PC-9 (cell line): ENCODE measurements around the gene ZFYVE26. TPM values are rescaled to one million over a fixed set of nuclear protein-coding genes. Genes with fewer than 3 reads are reported as not detected.
A peak's percentile ranks its signal among the peaks of the same experiment; 100 is the strongest.

Experiments
- Bru-seq: library from RNA; stranded (reverse); fragments of 400-500 nt; gene quantifications from one replicate; lab custom pipeline; 2021; lab: Mats Ljungman, UMichigan
- BruChase-seq, 2 experiments: library from RNA; stranded (reverse); fragments of 400-500 nt; gene quantifications; one replicate each; lab custom pipeline; 2021; lab: Mats Ljungman, UMichigan
- BruUV-seq: library from RNA; stranded (reverse); fragments of 400-500 nt; replicated peaks from 2 replicates; lab custom pipeline; 2021; lab: Mats Ljungman, UMichigan
- CTCF ChIA-PET: fragments of 300-600 bp; sonication (Branson Sonifier 250); formaldehyde crosslinking; loops from one replicate; lab custom pipeline; 2022; ENCODE audit warnings: antibody characterized with exemption; lab: Charles Lee
- POLR2A ChIA-PET: fragments of 300-600 bp; sonication (Branson Sonifier 250); formaldehyde crosslinking; loops from one replicate; lab custom pipeline; 2022; ENCODE audit warnings: antibody characterized with exemption; ENCODE audit not compliant: unreplicated experiment; lab: Charles Lee
- DNase-seq, 2 experiments: peaks; one replicate each; pipeline versions ENCODE4 v3.0.0 to v3.0.0-alpha.2; 2015 to 2022; ENCODE audit warnings: mixed read lengths in 1 of 2
- H2AFZ ChIP-seq: fragments of 200-600 bp; sonication (generic); 2 replicates; pipeline ENCODE4 v1.8.1; 2017; ENCODE audit warnings: antibody characterized with exemption
- H3F3A ChIP-seq: fragments of 200-600 bp; sonication (generic); 2 replicates; pipeline ENCODE4 v1.8.1; 2017; ENCODE audit warnings: antibody characterized with exemption, mild to moderate bottlenecking, low read depth; ENCODE audit not compliant: insufficient read depth
- H3K27ac ChIP-seq: fragments of 200-600 bp; sonication (generic); 2 replicates; pipeline ENCODE4 v1.6.1; 2016; ENCODE audit warnings: mixed run types
- H3K27me3 ChIP-seq: fragments of 200-600 bp; sonication (generic); 2 replicates; pipeline ENCODE4 v1.6.1; 2016; ENCODE audit warnings: low read depth, mixed run types; ENCODE audit not compliant: insufficient read depth
- H3K36me3 ChIP-seq: fragments of 200-600 bp; sonication (generic); 2 replicates; pipeline ENCODE4 v1.6.1; 2016; ENCODE audit warnings: low read depth, mixed run types
- H3K4me1 ChIP-seq: fragments of 200-600 bp; sonication (generic); replicated peaks from 2 replicates; pipeline ENCODE4 v1.6.1; 2016; ENCODE audit warnings: mixed run types; ENCODE audit not compliant: insufficient read depth
- H3K4me2 ChIP-seq: fragments of 200-600 bp; sonication (generic); 2 replicates; pipeline ENCODE4 v1.6.1; 2017; ENCODE audit warnings: mixed run types
- H3K4me3 ChIP-seq: fragments of 200-600 bp; sonication (generic); 2 replicates; pipeline ENCODE4 v1.6.1; 2016; ENCODE audit warnings: mixed run types
- H3K79me2 ChIP-seq: fragments of 200-600 bp; sonication (generic); 2 replicates; pipeline ENCODE4 v1.6.1; 2017; ENCODE audit warnings: low read depth, mixed run types
- H3K9me2 ChIP-seq: fragments of 200-600 bp; sonication (generic); 2 replicates; pipeline ENCODE4 v1.8.1; 2017; ENCODE audit warnings: mild to moderate bottlenecking; ENCODE audit not compliant: insufficient read depth
- H3K9me3 ChIP-seq: fragments of 200-600 bp; sonication (generic); 2 replicates; pipeline ENCODE4 v1.8.1; 2016; ENCODE audit warnings: low read depth; ENCODE audit not compliant: insufficient read depth
- H4K20me1 ChIP-seq: fragments of 200-600 bp; sonication (generic); 2 replicates; pipeline ENCODE4 v1.8.1; 2017; ENCODE audit not compliant: insufficient read depth
- CTCF ChIP-seq: fragments of 200-600 bp; sonication (generic); conservative IDR thresholded peaks from 2 replicates; pipeline ENCODE4 v1.6.1; 2017; ENCODE audit warnings: mixed run types, antibody characterized with exemption, mild to moderate bottlenecking, moderate library complexity
- EZH2 ChIP-seq: fragments of 200-600 bp; sonication (generic); IDR thresholded peaks from 2 replicates; pipeline ENCODE4 v1.8.0; 2017; ENCODE audit warnings: antibody characterized with exemption, low read depth
- intact Hi-C: fragments of 100-400 bp; cut with micrococcal nuclease; formaldehyde crosslinking; loops from one replicate; pipeline ENCODE4 v1.10.0; 2022; ENCODE audit not compliant: unreplicated experiment
- long read RNA-seq: library from polyadenylated mRNA; stranded (forward); transcript quantifications from one replicate; pipeline ENCODE4 v2.0.0, GENCODE V29; 2022
- total RNA-seq: library from RNA; stranded (reverse); gene quantifications from 2 replicates; pipeline ENCODE4 v1.2.3, GENCODE V29; 2021

The ZFYVE26 gene
- 18.9 and 19.2 TPM in 2 replicates for total RNA-seq
- Bru-seq, nascent RNA: percentile 66 among the genes with signal in this experiment
- percentile 70 among the genes with signal in this experiment for BruChase-seq, experiment 1, labeled RNA remaining after a 2-hour chase
- percentile 75 among the genes with signal in this experiment for BruChase-seq, experiment 2, labeled RNA remaining after a 6-hour chase
- long read RNA-seq, partial matches to known transcripts: 2 of 3 reads
- long read RNA-seq, other reads (novel, unspliced or antisense): 1 of 3 reads

GRCh38 chr14:67816326-67817002 lies at the start of gene ZFYVE26:
Gene ZFYVE26, minus strand, starts transcription at chr14:67816590. Its CDS starts 627 bp downstream, at chr14:67815963.
- peak within 1 kb of the TSS; percentile 83 for H3K4me3 ChIP-seq
- no TSS peak for BruUV-seq
- DNase-seq: peak; percentile 88 to 94
- H3K9me2 ChIP-seq: no peaks in the 10 kb centered on the region
- no peaks in the 10 kb centered on the region for H3K9me3 ChIP-seq
- no peaks in the 10 kb centered on the region; the same call in 1 of the 2 replicates for H3F3A ChIP-seq
- H3K4me1 ChIP-seq: peaks cover 22% of the 10 kb centered on the region
- no peaks in the 10 kb centered on the region for H3K27me3 ChIP-seq
- peaks cover 25% of the 10 kb centered on the region for H3K79me2 ChIP-seq
- peak within 1 kb of the TSS; percentile 83 for H3K4me2 ChIP-seq
- H3K27ac ChIP-seq: peak within 1 kb of the TSS; percentile 54
- peak within 1 kb of the TSS; percentile 79 for H2AFZ ChIP-seq
- POLR2A ChIA-PET: interaction anchor here (0.6 to 0.9 kb wide), 5 partner anchors 165 to 1228 kb away, joined by 3 to 11 read pairs (median 3); no protein-coding TSS in a partner anchor
- intact Hi-C loops: no loop called here
- 0 out of 2 replicates have a peak, but pooled peaks cover 7% of the 10 kb centered on the region for H4K20me1 ChIP-seq
- H3K36me3 ChIP-seq: 0 out of 2 replicates have a peak, but pooled peaks cover 6% of the 10 kb centered on the region
- no peak for TF ChIP-seq EZH2
- CTCF ChIA-PET: no interaction called here

GRCh38 chr14:67863223-67863622 lies 46.8 kb upstream of the ZFYVE26 start:
- no peak overlapping the region for H2AFZ ChIP-seq
- intact Hi-C loops: no loop called here
- H3K4me2 ChIP-seq: no peak overlapping the region
- H3K27ac ChIP-seq: peak overlapping the region; percentile 27
- ChIA-PET CTCF (interaction anchor here (0.6 kb wide), 1 partner anchor 20 kb away, joined by 7 read pairs; no protein-coding TSS in a partner anchor), POLR2A (no interaction called here)
- peak; percentile 22 to 79 for DNase-seq
- H3K27me3 ChIP-seq: no peaks in the 10 kb centered on the region
- H3F3A ChIP-seq: no peaks in the 10 kb centered on the region
- no peaks in the 10 kb centered on the region for H3K9me2 ChIP-seq
- H4K20me1 ChIP-seq: no peaks in the 10 kb centered on the region
- H3K9me3 ChIP-seq: no peaks in the 10 kb centered on the region
- H3K4me3 ChIP-seq: no peak overlapping the region
- H3K79me2 ChIP-seq: no peaks in the 10 kb centered on the region
- no peak for TF ChIP-seq CTCF
- no peak for TF ChIP-seq EZH2
- H3K4me1 ChIP-seq: peaks cover 14% of the 10 kb centered on the region
- H3K36me3 ChIP-seq: no peaks in the 10 kb centered on the region
- no TSS peak for BruUV-seq

GRCh38 chr14:67859169-67859749 lies 42.9 kb upstream of the ZFYVE26 start:
- H3K9me3 ChIP-seq: no peaks in the 10 kb centered on the region
- ChIA-PET POLR2A (no interaction called here), CTCF (no interaction called here)
- BruUV-seq: no TSS peak
- no peak overlapping the region for H3K4me2 ChIP-seq
- H3K79me2 ChIP-seq: no peaks in the 10 kb centered on the region
- H4K20me1 ChIP-seq: no peaks in the 10 kb centered on the region
- intact Hi-C loops: no loop called here
- no peaks in the 10 kb centered on the region for H3K27me3 ChIP-seq
- DNase-seq: no peak
- no peaks in the 10 kb centered on the region for H3K36me3 ChIP-seq
- H3K27ac ChIP-seq: no peak overlapping the region
- TF ChIP-seq EZH2 (no peak), CTCF (no peak)
- H3K4me3 ChIP-seq: no peak overlapping the region
- no peak overlapping the region for H2AFZ ChIP-seq
- H3K4me1 ChIP-seq: peaks cover 14% of the 10 kb centered on the region
- no peaks in the 10 kb centered on the region for H3K9me2 ChIP-seq
- no peaks in the 10 kb centered on the region for H3F3A ChIP-seq
